ENCODE results near the gene RARG. TPM values are rescaled to one million over a fixed set of nuclear protein-coding genes. Genes with fewer than 3 reads are reported as not detected.

Gene RARG
- total and polyA plus RNA-seq, 9 donors: 8.7 to 37.0 (median 25.8) TPM

DNA sequence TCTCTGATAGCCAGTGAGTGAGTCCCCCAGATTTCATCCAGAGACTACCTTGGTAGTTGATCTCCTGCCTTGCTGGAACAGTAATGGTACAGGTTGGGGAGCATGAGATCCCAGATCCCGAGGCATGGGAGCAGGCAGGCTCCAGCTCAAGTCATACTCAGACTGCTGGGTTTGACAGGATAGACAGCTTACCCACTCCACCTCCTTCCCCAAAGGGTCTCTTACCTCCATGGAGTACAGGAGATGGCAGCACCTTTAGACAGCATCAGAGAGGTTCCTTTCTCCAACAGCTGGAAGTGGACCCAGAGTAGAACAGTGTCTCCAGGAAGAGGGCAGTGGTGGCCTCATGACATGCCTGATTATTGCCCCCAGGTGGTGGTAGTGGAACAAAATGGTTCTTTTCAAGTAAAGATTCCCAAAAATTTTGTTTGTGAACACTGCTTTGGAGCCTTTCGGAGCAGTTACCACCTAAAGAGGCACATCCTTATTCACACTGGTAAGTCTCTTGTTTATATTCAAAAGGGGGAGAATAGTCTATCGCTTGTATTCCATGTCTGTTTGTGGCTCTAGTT lies 46.3 kb downstream of the RARG start:
- WGBS, 3 donors: 88 to 96% (median 95%) methylated on average over 3 of the region's 3 CpGs
- Histone ChIP-seq H3K9me3 (no peaks in the 10 kb centered on the region), H3K27ac (no peak overlapping the region), H3K4me3 (no peak overlapping the region), H3K36me3 (no peaks in the 10 kb centered on the region), H3K4me1 (ENCODE audit: insufficient read depth) (peaks cover 14% of the 10 kb centered on the region), H3K27me3 (no peaks in the 10 kb centered on the region)
- TF ChIP-seq, protein P1, sequence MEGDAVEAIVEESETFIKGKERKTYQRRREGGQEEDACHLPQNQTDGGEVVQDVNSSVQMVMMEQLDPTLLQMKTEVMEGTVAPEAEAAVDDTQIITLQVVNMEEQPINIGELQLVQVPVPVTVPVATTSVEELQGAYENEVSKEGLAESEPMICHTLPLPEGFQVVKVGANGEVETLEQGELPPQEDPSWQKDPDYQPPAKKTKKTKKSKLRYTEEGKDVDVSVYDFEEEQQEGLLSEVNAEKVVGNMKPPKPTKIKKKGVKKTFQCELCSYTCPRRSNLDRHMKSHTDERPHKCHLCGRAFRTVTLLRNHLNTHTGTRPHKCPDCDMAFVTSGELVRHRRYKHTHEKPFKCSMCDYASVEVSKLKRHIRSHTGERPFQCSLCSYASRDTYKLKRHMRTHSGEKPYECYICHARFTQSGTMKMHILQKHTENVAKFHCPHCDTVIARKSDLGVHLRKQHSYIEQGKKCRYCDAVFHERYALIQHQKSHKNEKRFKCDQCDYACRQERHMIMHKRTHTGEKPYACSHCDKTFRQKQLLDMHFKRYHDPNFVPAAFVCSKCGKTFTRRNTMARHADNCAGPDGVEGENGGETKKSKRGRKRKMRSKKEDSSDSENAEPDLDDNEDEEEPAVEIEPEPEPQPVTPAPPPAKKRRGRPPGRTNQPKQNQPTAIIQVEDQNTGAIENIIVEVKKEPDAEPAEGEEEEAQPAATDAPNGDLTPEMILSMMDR (IDR thresholded peaks at IDR 0.05): no peak
- TF ChIP-seq EP300 (IDR thresholded peaks at IDR 0.05): no peak
- no peak for TF ChIP-seq POLR2A (IDR thresholded peaks at IDR 0.05)
- no peak for DNase-seq
- intact Hi-C loops (cut with DNase I): loop anchor here in 1 of 4 donors (2.0 kb wide), 1 partner anchor 117 kb away; no protein-coding TSS in a partner anchor

DNA sequence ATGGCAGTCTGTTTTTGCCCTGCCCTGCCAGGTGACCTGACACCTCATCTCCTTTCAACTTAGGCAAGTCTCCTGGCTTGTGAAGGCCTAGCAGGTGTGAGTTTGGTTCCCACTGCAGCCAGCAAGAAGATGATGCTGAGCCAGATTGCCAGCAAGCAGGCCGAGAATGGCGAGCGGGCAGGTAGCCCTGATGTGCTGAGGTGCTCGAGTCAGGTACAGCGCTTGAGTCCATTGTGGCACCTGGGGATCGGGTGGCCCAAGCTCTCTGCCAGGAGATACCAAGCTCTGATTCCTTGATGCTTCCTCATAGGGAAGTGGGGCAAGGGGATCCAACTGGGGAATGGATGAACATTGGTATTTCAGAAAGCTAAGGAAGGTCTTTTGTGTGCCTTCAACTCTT lies 47.2 kb downstream of the RARG start:
- H3K4me1 ChIP-seq (ENCODE audit: insufficient read depth): peaks cover 14% of the 10 kb centered on the region
- TF ChIP-seq POLR2A (IDR thresholded peaks at IDR 0.05) (no peak), EP300 (IDR thresholded peaks at IDR 0.05) (no peak)
- TF ChIP-seq, protein P1 (IDR thresholded peaks at IDR 0.05): no peak
- no peaks in the 10 kb centered on the region for H3K27me3 ChIP-seq
- intact Hi-C loops (cut with DNase I): loop anchor here in 1 of 4 donors (5.0 kb wide), 1 partner anchor 138 kb away; no protein-coding TSS in a partner anchor
- H3K4me3 ChIP-seq: no peak overlapping the region
- no peak overlapping the region for H3K27ac ChIP-seq
- H3K9me3 ChIP-seq: no peaks in the 10 kb centered on the region
- no peaks in the 10 kb centered on the region for H3K36me3 ChIP-seq
- 91 to 94% (median 93%) methylated on average over 6 of the region's 6 CpGs for WGBS, 3 donors
- no peak for DNase-seq

DNA sequence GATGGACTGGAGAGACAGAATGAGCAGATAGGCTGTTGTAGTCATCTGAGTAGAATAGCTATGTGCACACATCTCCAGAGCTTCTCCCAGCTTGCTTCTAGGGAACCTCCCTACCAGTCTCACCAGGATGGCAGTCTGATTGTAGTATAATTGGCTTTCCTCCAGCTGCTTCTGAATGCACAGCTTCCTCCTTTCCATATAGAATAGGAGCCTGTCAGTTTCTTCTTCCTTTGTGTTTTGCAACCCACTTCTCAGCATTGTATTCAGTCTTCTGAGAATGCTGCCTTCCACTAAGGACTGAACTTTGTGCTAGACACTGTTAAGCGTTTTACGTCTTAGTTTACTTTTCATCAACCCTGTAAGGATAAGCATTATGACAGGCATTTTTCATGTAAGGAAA lies 49.1 kb downstream of the RARG start:
- Histone ChIP-seq H3K4me1 (ENCODE audit: insufficient read depth) (peaks cover 14% of the 10 kb centered on the region), H3K27me3 (no peaks in the 10 kb centered on the region), H3K27ac (no peak overlapping the region), H3K9me3 (no peaks in the 10 kb centered on the region), H3K4me3 (no peak overlapping the region), H3K36me3 (no peaks in the 10 kb centered on the region)
- intact Hi-C loops (cut with DNase I): loop anchor here in 1 of 4 donors (5.0 kb wide), 1 partner anchor 136 kb away; no protein-coding TSS in a partner anchor
- DNase-seq: no peak
- 35 to 45% (median 41%) methylated on average over 2 of the region's 2 CpGs for WGBS, 3 donors
- TF ChIP-seq POLR2A (IDR thresholded peaks at IDR 0.05): no peak
- TF ChIP-seq, protein P1 (IDR thresholded peaks at IDR 0.05): no peak
- TF ChIP-seq EP300 (IDR thresholded peaks at IDR 0.05): no peak

DNA sequence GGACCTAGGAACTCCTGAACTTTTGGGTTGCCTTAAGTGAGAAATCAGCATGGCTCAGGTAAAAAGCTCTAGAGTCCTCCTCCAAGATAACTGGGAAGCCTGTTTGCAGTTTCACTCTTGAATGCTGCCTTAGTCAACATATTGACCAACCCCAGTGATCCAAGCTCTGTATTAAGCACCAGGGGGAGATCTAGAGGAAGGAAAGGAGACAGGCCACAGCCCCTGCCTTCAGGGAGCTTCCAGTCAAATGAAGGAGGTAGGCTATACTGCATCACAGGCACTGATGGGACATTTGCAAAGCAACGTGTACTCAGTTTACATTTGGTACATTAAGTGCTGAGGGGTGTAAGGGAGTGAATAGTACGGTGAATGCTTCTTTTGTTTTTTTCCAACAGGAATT lies 50.1 kb downstream of the RARG start:
- peak overlapping the region; percentile 58 for H3K4me3 ChIP-seq
- peaks cover 14% of the 10 kb centered on the region for H3K4me1 ChIP-seq (ENCODE audit: insufficient read depth)
- no peaks in the 10 kb centered on the region for H3K27me3 ChIP-seq
- H3K9me3 ChIP-seq: no peaks in the 10 kb centered on the region
- intact Hi-C loops (cut with DNase I): loop anchor here in 1 of 4 donors (5.0 kb wide), 1 partner anchor 135 kb away; no protein-coding TSS in a partner anchor
- DNase-seq: no peak
- 74 to 85% (median 79%) methylated on average over 2 of the region's 2 CpGs for WGBS, 3 donors
- H3K27ac ChIP-seq: no peak overlapping the region
- H3K36me3 ChIP-seq: no peaks in the 10 kb centered on the region
- TF ChIP-seq EP300 (IDR thresholded peaks at IDR 0.05) (no peak), POLR2A (IDR thresholded peaks at IDR 0.05) (no peak)
- TF ChIP-seq, protein P1 (IDR thresholded peaks at IDR 0.05): no peak
